LNCaP clone FGC (cell line): ENCODE data around the gene ENDOV.
A peak's percentile ranks its signal among the peaks of the same experiment; 100 is the strongest.
"Not testable (repeated sequence)": the region's sequence is repeated elsewhere in the genome, so short reads cannot be mapped to it uniquely, and the experiment has no call there.

Experiments used
- DNase-seq: peaks from one replicate; pipeline ENCODE4 v3.0.0-alpha.2; 2011; ENCODE audit warnings: low read depth
- H3K4me3 ChIP-seq: 2 replicates; pipeline ENCODE4 v1.5.1; 2011; ENCODE audit warnings: mild to moderate bottlenecking, low read depth, low read length, control low read depth
- CTCF ChIP-seq: IDR thresholded peaks from 2 replicates; pipeline ENCODE4 v1.5.1; 2012; ENCODE audit warnings: mild to moderate bottlenecking; ENCODE audit not compliant: control insufficient read depth, insufficient read depth; ENCODE audit errors: extremely low read depth

Gene ENDOV

GRCh38 chr17:80402959-80403358, 12.0 kb upstream of the ENDOV start:
- H3K4me3 ChIP-seq = no peak overlapping the region
- DNase-seq = no peak
- no peak for TF ChIP-seq CTCF

GRCh38 chr17:80406146-80406545, 8.8 kb upstream of the ENDOV start:
- no peak for DNase-seq
- no peak overlapping the region for H3K4me3 ChIP-seq
- TF ChIP-seq CTCF = no peak

GRCh38 chr17:80407917-80408316, 7.0 kb upstream of the ENDOV start:
- not testable (repeated sequence) for DNase-seq

GRCh38 chr17:80408872-80409271, 6.1 kb upstream of the ENDOV start:
- no peak overlapping the region for H3K4me3 ChIP-seq
- no peak for DNase-seq
- TF ChIP-seq CTCF = no peak

More at GRCh38 chr17:80407917-80408316, 7.0 kb upstream of the ENDOV start:
- not testable (repeated sequence) for H3K4me3 ChIP-seq

- TF ChIP-seq CTCF = no peak
- no peak overlapping the region for H3K4me3 ChIP-seq
- DNase-seq = no peak
These were observed 5.3 kb upstream of the ENDOV start for GRCh38 chr17:80409626-80410025.

GRCh38 chr17:80410441-80411087, 4.4 kb upstream of the ENDOV start:
- not testable (repeated sequence) for H3K4me3 ChIP-seq, DNase-seq

- TF ChIP-seq CTCF = no peak
- peak overlapping the region; percentile 75 for H3K4me3 ChIP-seq
- DNase-seq = no peak
These were observed 1.0 kb upstream of the ENDOV start for GRCh38 chr17:80413771-80414507.

- no peak for DNase-seq
- H3K4me3 ChIP-seq = peak overlapping the region; percentile 75
- TF ChIP-seq CTCF = no peak
These were observed 512 bp upstream of the ENDOV start for GRCh38 chr17:80414508-80414802.
